Fibroblast of villous mesenchyme (primary cell): ENCODE measurements around the gene COL5A3. TPM values are rescaled to one million over a fixed set of nuclear protein-coding genes. Genes with fewer than 3 reads are reported as not detected.

Source experiments
- DNase-seq: peaks from one replicate; pipeline ENCODE4 v3.0.0-alpha.2; 2010; ENCODE audit warnings: low read depth
- H3K4me3 ChIP-seq: 2 replicates; pipeline ENCODE4 v1.5.1; 2011; ENCODE audit warnings: low read depth, mild to moderate bottlenecking, low read length
- total RNA-seq: library from RNA; depleted of rRNA; stranded (reverse); fragments of >200 nt; gene quantifications from 2 replicates; pipeline ENCODE4 v1.2.3, GENCODE V29; 2012
- TF ChIP-seq, protein P1 (sequence below): IDR thresholded peaks from 2 replicates; pipeline ENCODE4 v1.5.1; 2012; ENCODE audit warnings: low read depth, mild to moderate bottlenecking, low read length; ENCODE audit not compliant: insufficient read depth

Gene COL5A3
- total RNA-seq, 1 donor: 5.6 TPM

DNA sequence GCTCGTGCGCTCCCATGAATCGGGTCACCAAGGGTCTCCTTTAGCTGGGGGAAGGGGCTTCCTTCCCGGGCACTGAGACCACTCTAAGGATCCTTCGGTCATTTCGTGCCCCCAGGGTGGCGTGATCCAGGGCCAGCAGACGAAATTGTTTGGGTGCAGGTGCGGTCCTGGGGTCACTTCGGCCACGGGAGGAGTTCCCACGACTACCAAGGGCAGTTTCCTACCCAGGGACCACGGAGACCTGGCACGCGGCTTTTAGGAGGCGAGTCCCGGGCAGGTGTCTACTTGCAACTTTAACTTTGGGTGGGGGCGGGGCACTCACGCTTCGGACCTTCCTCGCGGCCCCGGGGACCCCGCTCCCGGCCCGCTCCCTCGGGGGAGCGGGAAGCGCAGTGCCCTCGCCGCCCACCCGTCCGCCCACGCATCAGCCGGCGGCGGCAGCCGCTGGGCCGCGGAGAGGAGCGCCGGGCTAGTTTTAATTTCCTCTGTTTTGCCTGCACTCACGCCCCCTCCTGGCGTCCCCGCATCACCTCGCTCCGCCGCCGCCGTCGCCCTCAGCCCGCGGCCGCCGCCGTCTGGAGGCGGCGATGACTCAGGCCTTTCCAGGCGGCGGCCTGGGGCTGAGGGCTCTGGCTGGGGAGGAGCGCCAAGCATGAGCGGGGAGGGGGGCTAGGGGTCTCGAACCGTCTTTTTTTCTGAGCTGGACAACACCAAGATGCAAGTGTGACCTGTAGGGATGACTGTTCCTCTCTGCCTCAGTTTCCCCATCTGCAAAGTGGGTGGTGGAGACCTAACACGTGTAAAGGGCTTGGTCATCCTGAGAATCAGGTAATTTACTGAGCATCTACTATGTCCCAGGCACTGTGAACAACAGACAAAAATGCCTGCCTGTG, 95.7 kb downstream of the COL5A3 start:
- peak; percentile 85 for DNase-seq
- peak overlapping the region; percentile 63 for H3K4me3 ChIP-seq
- TF ChIP-seq, protein P1, sequence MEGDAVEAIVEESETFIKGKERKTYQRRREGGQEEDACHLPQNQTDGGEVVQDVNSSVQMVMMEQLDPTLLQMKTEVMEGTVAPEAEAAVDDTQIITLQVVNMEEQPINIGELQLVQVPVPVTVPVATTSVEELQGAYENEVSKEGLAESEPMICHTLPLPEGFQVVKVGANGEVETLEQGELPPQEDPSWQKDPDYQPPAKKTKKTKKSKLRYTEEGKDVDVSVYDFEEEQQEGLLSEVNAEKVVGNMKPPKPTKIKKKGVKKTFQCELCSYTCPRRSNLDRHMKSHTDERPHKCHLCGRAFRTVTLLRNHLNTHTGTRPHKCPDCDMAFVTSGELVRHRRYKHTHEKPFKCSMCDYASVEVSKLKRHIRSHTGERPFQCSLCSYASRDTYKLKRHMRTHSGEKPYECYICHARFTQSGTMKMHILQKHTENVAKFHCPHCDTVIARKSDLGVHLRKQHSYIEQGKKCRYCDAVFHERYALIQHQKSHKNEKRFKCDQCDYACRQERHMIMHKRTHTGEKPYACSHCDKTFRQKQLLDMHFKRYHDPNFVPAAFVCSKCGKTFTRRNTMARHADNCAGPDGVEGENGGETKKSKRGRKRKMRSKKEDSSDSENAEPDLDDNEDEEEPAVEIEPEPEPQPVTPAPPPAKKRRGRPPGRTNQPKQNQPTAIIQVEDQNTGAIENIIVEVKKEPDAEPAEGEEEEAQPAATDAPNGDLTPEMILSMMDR: peak; percentile 52

DNA sequence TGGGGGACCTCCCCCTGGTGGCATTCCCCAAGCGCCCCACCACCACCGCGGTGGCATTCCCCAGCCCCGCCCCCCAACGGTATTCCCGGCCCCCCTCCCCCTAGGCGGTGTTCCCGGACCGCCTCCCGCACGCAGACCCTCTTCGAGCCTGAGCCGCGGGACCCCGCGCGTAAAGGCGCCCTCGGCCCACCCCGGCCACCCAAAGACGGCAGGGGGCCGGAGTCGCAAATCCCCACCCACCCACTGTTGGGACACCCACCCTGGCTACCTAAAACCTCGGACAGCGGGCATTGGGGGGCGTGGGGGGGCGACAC, 96.3 kb downstream of the COL5A3 start:
- TF ChIP-seq, protein P1: no peak
- no peak for DNase-seq
- peak overlapping the region; percentile 63 for H3K4me3 ChIP-seq

GRCh38 chr19:9913237-9914000, 96.9 kb downstream of the COL5A3 start:
- TF ChIP-seq, protein P1: no peak
- peak; percentile 8 for DNase-seq
- peak overlapping the region; percentile 63 for H3K4me3 ChIP-seq

- no peak for DNase-seq
- TF ChIP-seq, protein P1: no peak
- no peak overlapping the region for H3K4me3 ChIP-seq
Observed at GRCh38 chr19:9912551-9913236, 97.6 kb downstream of the COL5A3 start.

DNA sequence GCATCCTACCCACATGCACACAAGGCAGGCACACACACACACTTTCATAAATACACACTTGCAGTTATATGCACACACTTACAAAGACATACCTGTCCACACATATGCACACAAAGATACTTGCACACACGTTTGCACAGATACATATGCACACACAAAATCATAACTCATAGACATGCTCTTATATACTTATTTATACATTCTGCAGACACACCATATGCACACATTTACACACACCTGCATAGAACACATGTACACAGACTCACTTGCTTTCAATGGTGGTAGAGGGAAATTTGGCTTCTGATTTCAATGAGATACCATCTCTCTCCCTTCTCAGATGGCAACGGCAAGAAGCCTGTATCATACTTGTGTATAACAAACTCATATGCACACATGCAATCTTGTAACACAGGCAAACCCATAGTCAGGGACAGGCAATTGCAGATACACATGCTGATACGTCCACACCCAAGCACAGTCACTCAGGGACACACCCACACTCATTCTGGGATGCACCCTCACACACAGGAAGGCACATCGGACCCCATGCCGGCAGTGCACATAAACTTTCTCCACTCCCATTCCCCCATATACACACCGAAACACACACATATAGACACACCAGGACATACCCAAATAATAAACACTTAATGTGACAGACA, 98.6 kb downstream of the COL5A3 start:
- DNase-seq: no peak
- H3K4me3 ChIP-seq: no peak overlapping the region
- TF ChIP-seq, protein P1: no peak

- DNase-seq: no peak
- TF ChIP-seq, protein P1: no peak
- H3K4me3 ChIP-seq: no peak overlapping the region
Observed at GRCh38 chr19:9910625-9911024, 99.7 kb downstream of the COL5A3 start.
